ENCODE measurements around the gene BLOC1S5. TPM values are rescaled to one million over a fixed set of nuclear protein-coding genes. Genes with fewer than 3 reads are reported as not detected.

BLOC1S5 gene
- total RNA-seq, 1 donor from 2014 or later, result 34.4 TPM

- Histone ChIP-seq H3K27me3 (no peaks in the 10 kb centered on the region), H3K4me2 (no peak overlapping the region), H3K4me1 (peaks cover 7% of the 10 kb centered on the region), H2AFZ (replicated peaks) (no peak overlapping the region), H3K36me3 (no peaks in the 10 kb centered on the region), H3K79me2 (ENCODE audit: low read depth) (peaks cover 46% of the 10 kb centered on the region), H3K4me3 (no peak overlapping the region), H3K9me3 (ENCODE audit: low read depth) (no peaks in the 10 kb centered on the region), H4K20me1 (ENCODE audit: low read depth) (no peaks in the 10 kb centered on the region), H3F3A (ENCODE audit: low read depth) (no peaks in the 10 kb centered on the region), H3K9ac (no peak overlapping the region), H3K27ac (no peak overlapping the region)
- DNase-seq (ENCODE audit: low spot score), result no peak
- Mint-ChIP-seq H3K36me3 (peaks cover 23% of the 10 kb centered on the region), H3K4me3 (no peak overlapping the region), H3K9me3 (peaks cover 25% of the 10 kb centered on the region), H3K27ac (no peak overlapping the region), H3K4me1 (peaks cover 5% of the 10 kb centered on the region), H3K27me3 (ENCODE audit: insufficient read depth, low read depth) (no peaks in the 10 kb centered on the region)
- TF ChIP-seq EZH2 (IDR thresholded peaks at IDR 0.05) (no peak), CTCF (IDR thresholded peaks at IDR 0.05) (no peak), EZH2phosphoT487 (IDR thresholded peaks at IDR 0.05) (no peak)
Measured at GRCh38 chr6:8027965-8028651, 36.1 kb downstream of the BLOC1S5 start.

- Mint-ChIP-seq H3K4me1 (peaks cover 5% of the 10 kb centered on the region), H3K9me3 (peaks cover 13% of the 10 kb centered on the region), H3K27ac (no peak overlapping the region), H3K4me3 (no peak overlapping the region), H3K36me3 (peaks cover 14% of the 10 kb centered on the region), H3K27me3 (ENCODE audit: insufficient read depth, low read depth) (peaks cover 4% of the 10 kb centered on the region)
- no peak overlapping the region for H3K4me3 ChIP-seq
- no peaks in the 10 kb centered on the region for H3K36me3 ChIP-seq
- no peak for DNase-seq (ENCODE audit: low spot score)
- H2AFZ ChIP-seq (replicated peaks), result no peak overlapping the region
- no peak overlapping the region for H3K4me2 ChIP-seq
- no peak overlapping the region for H3K9ac ChIP-seq
- H3F3A ChIP-seq (ENCODE audit: low read depth), result no peaks in the 10 kb centered on the region
- H3K4me1 ChIP-seq, result peaks cover 7% of the 10 kb centered on the region
- H4K20me1 ChIP-seq (ENCODE audit: low read depth), result no peaks in the 10 kb centered on the region
- H3K27me3 ChIP-seq, result no peaks in the 10 kb centered on the region
- H3K9me3 ChIP-seq (ENCODE audit: low read depth), result no peaks in the 10 kb centered on the region
- TF ChIP-seq CTCF (IDR thresholded peaks at IDR 0.05) (no peak), EZH2 (IDR thresholded peaks at IDR 0.05) (no peak), EZH2phosphoT487 (IDR thresholded peaks at IDR 0.05) (no peak)
- H3K27ac ChIP-seq, result no peak overlapping the region
- peaks cover 34% of the 10 kb centered on the region for H3K79me2 ChIP-seq (ENCODE audit: low read depth)
Measured at GRCh38 chr6:8026800-8027199, 37.4 kb downstream of the BLOC1S5 start.

GRCh38 chr6:8025191-8025590 is 39.0 kb downstream of the BLOC1S5 start:
- no peak overlapping the region for H2AFZ ChIP-seq (replicated peaks)
- peaks cover 18% of the 10 kb centered on the region for H3K79me2 ChIP-seq (ENCODE audit: low read depth)
- no peaks in the 10 kb centered on the region for H3K9me3 ChIP-seq (ENCODE audit: low read depth)
- H3K27ac ChIP-seq, result no peak overlapping the region
- Mint-ChIP-seq H3K4me1 (peaks cover 5% of the 10 kb centered on the region), H3K27ac (no peak overlapping the region), H3K27me3 (ENCODE audit: insufficient read depth, low read depth) (peaks cover 5% of the 10 kb centered on the region), H3K36me3 (peaks cover 8% of the 10 kb centered on the region), H3K4me3 (no peak overlapping the region), H3K9me3 (peaks cover 3% of the 10 kb centered on the region)
- no peak overlapping the region for H3K4me2 ChIP-seq
- H3F3A ChIP-seq (ENCODE audit: low read depth), result no peaks in the 10 kb centered on the region
- no peaks in the 10 kb centered on the region for H3K27me3 ChIP-seq
- no peak overlapping the region for H3K4me3 ChIP-seq
- no peak for TF ChIP-seq CTCF (IDR thresholded peaks at IDR 0.05)
- TF ChIP-seq EZH2phosphoT487 (IDR thresholded peaks at IDR 0.05), result no peak
- no peak for TF ChIP-seq EZH2 (IDR thresholded peaks at IDR 0.05)
- H3K4me1 ChIP-seq, result peaks cover 7% of the 10 kb centered on the region
- no peak overlapping the region for H3K9ac ChIP-seq
- no peak for DNase-seq (ENCODE audit: low spot score)
- H4K20me1 ChIP-seq (ENCODE audit: low read depth), result no peaks in the 10 kb centered on the region
- H3K36me3 ChIP-seq, result no peaks in the 10 kb centered on the region
